H1 (cell line): ENCODE data around the gene ASAP2. TPM values are rescaled to one million over a fixed set of nuclear protein-coding genes. Genes with fewer than 3 reads are reported as not detected.

Experiments
- CTCF ChIA-PET: fragments of 300-600 bp; sonication (Branson Sonifier 250); formaldehyde crosslinking; loops from one replicate; lab custom pipeline; 2021; ENCODE audit not compliant: partially characterized antibody; lab: Charles Lee
- POLR2A ChIA-PET: fragments of 300-600 bp; sonication (Branson Sonifier 250); formaldehyde crosslinking; loops from one replicate; lab custom pipeline; 2021; ENCODE audit warnings: inconsistent platforms; ENCODE audit not compliant: partially characterized antibody; lab: Charles Lee
- DNase-seq, 2 experiments: peaks; one replicate each; pipeline versions ENCODE4 v3.0.0 to v3.0.0-alpha.2; 2010 to 2022; ENCODE audit warnings: low spot score in 2 of 2, low read depth in 1 of 2, mixed read lengths in 1 of 2
- FAIRE-seq: peaks from 2 replicates; lab custom pipeline; 2011; peaks lifted over from hg19 to GRCh38; lab: Jason Lieb, UNC
- H2AFZ ChIP-seq: 2 replicates; pipeline ENCODE4 v1.8.1; 2012; ENCODE audit warnings: low read length, inconsistent platforms
- H2AK5ac ChIP-seq: 2 replicates; pipeline ENCODE4 v1.6.1; 2013; ENCODE audit warnings: low read depth, low read length
- H2BK120ac ChIP-seq: replicated peaks from 2 replicates; pipeline ENCODE3; 2013; ENCODE audit warnings: low read depth, low read length, inconsistent platforms
- H2BK12ac ChIP-seq: 2 replicates; pipeline ENCODE4 v1.6.1; 2013; ENCODE audit warnings: low read depth, low read length
- H2BK15ac ChIP-seq: 2 replicates; pipeline ENCODE4 v1.6.1; 2013; ENCODE audit warnings: low read length
- H2BK20ac ChIP-seq: 2 replicates; pipeline ENCODE4 v1.6.1; 2013; ENCODE audit warnings: low read length
- H2BK5ac ChIP-seq: 2 replicates; pipeline ENCODE4 v1.6.1; 2013; ENCODE audit warnings: low read depth, low read length
- H3K14ac ChIP-seq: 2 replicates; pipeline ENCODE4 v1.6.1; 2013; ENCODE audit warnings: inconsistent platforms; ENCODE audit not compliant: insufficient read length
- H3K18ac ChIP-seq: 2 replicates; pipeline ENCODE4 v1.6.1; 2013; ENCODE audit warnings: low read length; ENCODE audit errors: extremely low read depth
- H3K23ac ChIP-seq: 2 replicates; pipeline ENCODE4 v1.6.1; 2013; ENCODE audit warnings: inconsistent platforms; ENCODE audit not compliant: insufficient read length
- H3K23me2 ChIP-seq: 2 replicates; pipeline ENCODE4 v1.6.1; 2013; ENCODE audit warnings: low read depth, low read length
- H3K27ac ChIP-seq: 2 replicates; pipeline ENCODE4 v1.6.1; 2011; ENCODE audit warnings: low read depth, low read length, inconsistent platforms
- H3K27me3 ChIP-seq, 4 experiments: replicated peaks in 1 of 4; 1 replicate in 1 of 4; 2 replicates in 3 of 4; pipeline versions ENCODE4 v1.6.1 to v1.8.1; 2011 to 2013; ENCODE audit warnings: low read length in 3 of 4, mild to moderate bottlenecking in 3 of 4, inconsistent platforms in 2 of 4, mixed read lengths in 2 of 4, moderate library complexity in 1 of 4; ENCODE audit not compliant: control insufficient read depth in 3 of 4, insufficient read depth in 3 of 4; ENCODE audit errors: extremely low read depth in 1 of 4
- H3K36me3 ChIP-seq, 4 experiments: 2 replicates each; pipeline versions ENCODE4 v1.6.1 to v1.8.1; 2011 to 2013; ENCODE audit warnings: mild to moderate bottlenecking in 4 of 4, low read length in 3 of 4, moderate library complexity in 2 of 4, control low read depth in 1 of 4, inconsistent platforms in 1 of 4; ENCODE audit not compliant: insufficient read depth in 4 of 4, control insufficient read depth in 2 of 4
- H3K4ac ChIP-seq: replicated peaks from 2 replicates; pipeline ENCODE3; 2013; ENCODE audit warnings: low read length, low read depth, mixed read lengths, inconsistent platforms; ENCODE audit not compliant: insufficient read length
- H3K4me1 ChIP-seq, 4 experiments: replicated peaks in 1 of 4; 1 replicate in 1 of 4; 2 replicates in 3 of 4; pipeline versions ENCODE4 v1.6.1 to v1.8.1; 2011 to 2013; ENCODE audit warnings: low read length in 3 of 4, inconsistent platforms in 2 of 4, mixed read lengths in 1 of 4; ENCODE audit not compliant: insufficient read depth in 4 of 4, control insufficient read depth in 3 of 4
- H3K4me2 ChIP-seq, 2 experiments: 2 replicates each; pipeline versions ENCODE4 v1.6.1 to v1.8.1; 2011 to 2013; ENCODE audit warnings: low read depth in 2 of 2, low read length in 2 of 2, control low read depth in 1 of 2, inconsistent platforms in 1 of 2, mild to moderate bottlenecking in 1 of 2; ENCODE audit not compliant: insufficient read depth in 1 of 2
- H3K4me3 ChIP-seq, 4 experiments: fragments of 200-600, 300-600 bp in 1 of 4; sonication (generic), shearing (Covaris generic), sonication (Bioruptor Twin) in 1 of 4; 2 replicates each; pipeline versions ENCODE4 v1.5.1 to v1.8.1; 2011 to 2016; ENCODE audit warnings: low read length in 4 of 4, low read depth in 3 of 4, control low read depth in 2 of 4, inconsistent platforms in 2 of 4, mild to moderate bottlenecking in 2 of 4, mixed read lengths in 1 of 4, moderate library complexity in 1 of 4; ENCODE audit not compliant: insufficient read depth in 2 of 4; ENCODE audit errors: extremely low read depth in 1 of 4
- H3K56ac ChIP-seq: replicated peaks from 2 replicates; pipeline ENCODE3; 2013; ENCODE audit warnings: low read depth, mild to moderate bottlenecking, mixed read lengths, low read length, inconsistent platforms; ENCODE audit not compliant: insufficient read length
- H3K79me1 ChIP-seq: 2 replicates; pipeline ENCODE4 v1.6.1; 2013; ENCODE audit warnings: low read depth, low read length, control low read depth
- H3K79me2 ChIP-seq, 2 experiments: 2 replicates each; pipeline versions ENCODE4 v1.6.1 to v1.8.1; 2012 to 2013; ENCODE audit warnings: low read length in 2 of 2, mild to moderate bottlenecking in 2 of 2, inconsistent platforms in 1 of 2; ENCODE audit not compliant: insufficient read depth in 2 of 2, control insufficient read depth in 1 of 2
- H3K9ac ChIP-seq, 4 experiments: replicated peaks in 1 of 4; 1 replicate in 1 of 4; 2 replicates in 3 of 4; pipeline versions ENCODE4 v1.6.1 to v1.8.1; 2011 to 2013; ENCODE audit warnings: low read depth in 3 of 4, low read length in 3 of 4, control low read depth in 2 of 4, mild to moderate bottlenecking in 2 of 4, moderate library complexity in 2 of 4, inconsistent platforms in 1 of 4; ENCODE audit errors: extremely low read depth in 1 of 4
- H3K9me3 ChIP-seq, 2 experiments: 2 replicates each; pipeline versions ENCODE4 v1.6.1 to v1.8.1; 2012 to 2013; ENCODE audit warnings: mild to moderate bottlenecking in 2 of 2, moderate library complexity in 2 of 2, control low read depth in 1 of 2, inconsistent platforms in 1 of 2, low read depth in 1 of 2, low read length in 1 of 2, mixed read lengths in 1 of 2; ENCODE audit not compliant: insufficient read depth in 2 of 2
- H4K20me1 ChIP-seq, 2 experiments: replicated peaks in 1 of 2; 2 replicates each; pipeline versions ENCODE3 to v1.8.1; 2011 to 2013; ENCODE audit warnings: inconsistent platforms in 2 of 2, low read length in 2 of 2, mild to moderate bottlenecking in 1 of 2; ENCODE audit not compliant: insufficient read depth in 2 of 2, control insufficient read depth in 1 of 2
- H4K5ac ChIP-seq: 2 replicates; pipeline ENCODE4 v1.6.1; 2013; ENCODE audit warnings: low read length, low read depth, mixed read lengths, inconsistent platforms; ENCODE audit not compliant: insufficient read length
- H4K8ac ChIP-seq: 2 replicates; pipeline ENCODE4 v1.8.0; 2013; ENCODE audit warnings: mild to moderate bottlenecking, moderate library complexity, low read length, inconsistent platforms; ENCODE audit not compliant: insufficient read depth; ENCODE audit errors: extremely low read depth
- H4K91ac ChIP-seq: replicated peaks from 2 replicates; pipeline ENCODE3; 2013; ENCODE audit warnings: low read length, mixed read lengths, inconsistent platforms; ENCODE audit not compliant: insufficient read length
- ATF2 ChIP-seq: IDR thresholded peaks from 2 replicates; pipeline ENCODE4 v1.6.1; 2012; ENCODE audit warnings: low read length, inconsistent platforms
- CREB1 ChIP-seq: IDR thresholded peaks from 2 replicates; pipeline ENCODE4 v1.6.1; 2012; ENCODE audit warnings: inconsistent platforms
- CTBP2 ChIP-seq: IDR thresholded peaks from 2 replicates; pipeline ENCODE4 v1.7.0; 2011; ENCODE audit warnings: borderline replicate concordance, mild to moderate bottlenecking, moderate library complexity, mixed read lengths, low read length; ENCODE audit not compliant: insufficient read depth, insufficient read length
- POLR2AphosphoS5 ChIP-seq: IDR thresholded peaks from 2 replicates; pipeline ENCODE4 v1.6.1; 2011; ENCODE audit warnings: low read depth, low read length
- RBBP5 ChIP-seq: IDR thresholded peaks from 2 replicates; pipeline ENCODE4 v1.7.1; 2012; ENCODE audit warnings: low read depth, mild to moderate bottlenecking, inconsistent platforms, low read length, moderate library complexity, borderline replicate concordance
- RNF2 ChIP-seq: fragments of 200-900, 300-1000 bp; sonication (generic); IDR thresholded peaks from 2 replicates; pipeline ENCODE4 v1.7.1; 2016; ENCODE audit warnings: borderline replicate concordance, low read depth, mild to moderate bottlenecking, antibody characterized with exemption, low read length; ENCODE audit not compliant: poor library complexity, severe bottlenecking; ENCODE audit errors: missing control alignments
- SIRT6 ChIP-seq: IDR thresholded peaks from one replicate; pipeline ENCODE4 v1.7.1; 2012; ENCODE audit warnings: low read length, inconsistent platforms
- SUZ12 ChIP-seq: fragments of 200-600 bp; sonication (generic); IDR thresholded peaks from 2 replicates; pipeline ENCODE4 v1.6.1; 2012; ENCODE audit warnings: mild to moderate bottlenecking, inconsistent platforms, low read length, moderate library complexity, mixed read lengths
- TEAD4 ChIP-seq: IDR thresholded peaks from 2 replicates; pipeline ENCODE4 v1.6.1; 2012; ENCODE audit warnings: low read depth, low read length, inconsistent platforms, mixed read lengths
- USF2 ChIP-seq: IDR thresholded peaks from 2 replicates; pipeline ENCODE4 v1.6.1; 2011; ENCODE audit warnings: low read length, improper control_type of control experiment
- WGBS, 2 experiments: shearing (Covaris generic) in 1 of 2; methylation state at CpG; one replicate each; pipeline versions ENCODE4 v1.1.6 to v1.1.7; 2013 to 2015; ENCODE audit warnings: low lambda C conversion rate in 2 of 2, mixed read lengths in 2 of 2, inconsistent platforms in 1 of 2, low coverage in 1 of 2, missing lambda C conversion rate in 1 of 2; ENCODE audit not compliant: insufficient replicate concordance in 2 of 2, insufficient coverage in 1 of 2, insufficient read length in 1 of 2; ENCODE audit errors: extremely low coverage in 1 of 2, missing lambda C conversion rate in 1 of 2; 5-methylcytosine and 5-hydroxymethylcytosine counted together
- polyA plus RNA-seq, 7 experiments: library from polyadenylated mRNA; depleted of rRNA in 3 of 7; stranded (reverse) in 5 of 7; unstranded in 2 of 7; fragments of >200 nt in 5 of 7; fragments of 200-250 nt in 2 of 7; gene quantifications; 1 replicate in 5 of 7; 2 replicates in 1 of 7; 4 replicates in 1 of 7; pipeline versions ENCODE4 v1.2.1 to v1.2.3, GENCODE V29; 2011 to 2013; ENCODE audit warnings: missing spikeins in 2 of 7, mixed read lengths in 2 of 7
- total RNA-seq: library from RNA; stranded (reverse); fragmentation: NEBNext Ultra II Directional; extraction: Animal tissue kit (Norgen Biotek cat#: 25700); gene quantifications from 2 replicates; pipeline ENCODE4 v1.2.1, GENCODE V29; 2021

ASAP2 gene
- total and polyA plus RNA-seq, 2 of the 8 experiments (the other 6 are each of a cell fraction or from before 2014, with no cell fraction given) = 10.2 to 18.7 TPM

- H3K23me2 ChIP-seq = no peaks in the 10 kb centered on the region
- H3K14ac ChIP-seq = no peak overlapping the region
- no peaks in the 10 kb centered on the region for H3K36me3 ChIP-seq
- no peak overlapping the region for H3K27ac ChIP-seq
- no peak overlapping the region for H3K9ac ChIP-seq
- DNase-seq (no peak), FAIRE-seq (no peak)
- no peak overlapping the region for H3K4me3 ChIP-seq
- no peak overlapping the region for H2AFZ ChIP-seq
- H4K20me1 ChIP-seq = no peaks in the 10 kb centered on the region
- H3K4me1 ChIP-seq = peaks cover 0 to 8% (median 1%) of the 10 kb centered on the region in 4 experiments; a peak in 4 of 7 replicates
- no peak overlapping the region for H4K8ac ChIP-seq
- H3K4me2 ChIP-seq = no peak overlapping the region
- no peak overlapping the region for H2BK12ac ChIP-seq
- H3K9me3 ChIP-seq = no peaks in the 10 kb centered on the region
- H3K18ac ChIP-seq = no peak overlapping the region
- ChIA-PET CTCF (no interaction called here), POLR2A (no interaction called here)
- no peak overlapping the region for H2AK5ac ChIP-seq
- H3K4ac ChIP-seq = no peak overlapping the region
- 77% methylated on average over 8 of the region's 8 CpGs; no CpG with 5 or more reads in 1 of the 2 experiments for WGBS, 2 experiments
- H3K27me3 ChIP-seq = 0 out of 7 replicates have a peak, but pooled peaks cover 0 to 2% (median 0%) of the 10 kb centered on the region in 4 experiments
- H4K91ac ChIP-seq = no peak overlapping the region
- no peak overlapping the region for H4K5ac ChIP-seq
- H2BK15ac ChIP-seq = no peak overlapping the region
- H3K56ac ChIP-seq = no peak overlapping the region
- no peak overlapping the region for H2BK120ac ChIP-seq
- no peaks in the 10 kb centered on the region for H3K79me1 ChIP-seq
- H2BK5ac ChIP-seq = no peak overlapping the region
- no peak overlapping the region for H3K23ac ChIP-seq
- no peak overlapping the region for H2BK20ac ChIP-seq
- H3K79me2 ChIP-seq = no peaks in the 10 kb centered on the region
- TF ChIP-seq SIRT6 = no peak
- no peak for TF ChIP-seq CTBP2
- TF ChIP-seq CREB1 = no peak
- no peak for TF ChIP-seq POLR2AphosphoS5
- no peak for TF ChIP-seq ATF2
- no peak for TF ChIP-seq TEAD4
- TF ChIP-seq RNF2 = no peak
- TF ChIP-seq RBBP5 = no peak
- no peak for TF ChIP-seq SUZ12
- TF ChIP-seq USF2 = no peak
Measured at GRCh38 chr2:9170458-9171130, 36.0 kb upstream of the ASAP2 start.
